NCI-H748 (cell line): Measurements from ENCODE around the gene NOL8.

Experiments used
- DNase-seq: peaks from one replicate; lab custom pipeline; 2025; ENCODE audit not compliant: unreplicated experiment; lab: John Stamatoyannopoulos, UW

Gene NOL8

GRCh38 chr9:92270511-92270910 lies 54.6 kb downstream of the NOL8 start:
- DNase-seq: no peak

GRCh38 chr9:92266486-92266885 lies 58.7 kb downstream of the NOL8 start:
- no peak for DNase-seq

- no peak for DNase-seq
Measured at GRCh38 chr9:92265154-92265553, 60.0 kb downstream of the NOL8 start.

- no peak for DNase-seq
Measured at GRCh38 chr9:92263131-92263530, 62.0 kb downstream of the NOL8 start.

GRCh38 chr9:92257327-92257726 lies 67.8 kb downstream of the NOL8 start:
- no peak for DNase-seq

GRCh38 chr9:92254381-92255337 lies 70.5 kb downstream of the NOL8 start:
- DNase-seq: no peak

GRCh38 chr9:92253656-92254055 lies 71.5 kb downstream of the NOL8 start:
- no peak for DNase-seq

- DNase-seq: no peak
Measured at GRCh38 chr9:92247981-92248380, 77.2 kb downstream of the NOL8 start.
